Measurements from ENCODE around the gene SRC. TPM values are rescaled to one million over a fixed set of nuclear protein-coding genes. Genes with fewer than 3 reads are reported as not detected.

SRC gene
- polyA plus RNA-seq, 1 donor (not counting 4 experiments of a cell fraction or from before 2014, with no cell fraction given), result 22.8 TPM

- H3K79me2 ChIP-seq (ENCODE audit: control insufficient read depth, insufficient read depth, low read length), result no peaks in the 10 kb centered on the region
- no peaks in the 10 kb centered on the region for H3K4me1 ChIP-seq (ENCODE audit: control insufficient read depth, extremely low read depth, insufficient read depth, low read length)
- no peak overlapping the region for H3K4me3 ChIP-seq (ENCODE audit: control insufficient read depth in 2 of 3, extremely low read depth in 1 of 3, insufficient read depth in 2 of 3, low read depth in 1 of 3, low read length in 3 of 3)
- H3K27me3 ChIP-seq (ENCODE audit: control insufficient read depth, extremely low read depth, insufficient read depth, low read length), result peaks cover 42% of the 10 kb centered on the region
- no peak overlapping the region for H2AFZ ChIP-seq (ENCODE audit: control insufficient read depth, low read length)
- no peaks in the 10 kb centered on the region for H3K9me3 ChIP-seq (ENCODE audit: control insufficient read depth, low read depth, low read length)
- no peak overlapping the region for H3K27ac ChIP-seq (ENCODE audit: control insufficient read depth, insufficient read depth, low read length)
- no peaks in the 10 kb centered on the region for H4K20me1 ChIP-seq (ENCODE audit: control insufficient read depth, extremely low read depth, insufficient read depth, low read length)
- no peaks in the 10 kb centered on the region for H3K9me1 ChIP-seq (ENCODE audit: control insufficient read depth, extremely low read depth, insufficient read depth, low read length)
- TF ChIP-seq, protein P1, sequence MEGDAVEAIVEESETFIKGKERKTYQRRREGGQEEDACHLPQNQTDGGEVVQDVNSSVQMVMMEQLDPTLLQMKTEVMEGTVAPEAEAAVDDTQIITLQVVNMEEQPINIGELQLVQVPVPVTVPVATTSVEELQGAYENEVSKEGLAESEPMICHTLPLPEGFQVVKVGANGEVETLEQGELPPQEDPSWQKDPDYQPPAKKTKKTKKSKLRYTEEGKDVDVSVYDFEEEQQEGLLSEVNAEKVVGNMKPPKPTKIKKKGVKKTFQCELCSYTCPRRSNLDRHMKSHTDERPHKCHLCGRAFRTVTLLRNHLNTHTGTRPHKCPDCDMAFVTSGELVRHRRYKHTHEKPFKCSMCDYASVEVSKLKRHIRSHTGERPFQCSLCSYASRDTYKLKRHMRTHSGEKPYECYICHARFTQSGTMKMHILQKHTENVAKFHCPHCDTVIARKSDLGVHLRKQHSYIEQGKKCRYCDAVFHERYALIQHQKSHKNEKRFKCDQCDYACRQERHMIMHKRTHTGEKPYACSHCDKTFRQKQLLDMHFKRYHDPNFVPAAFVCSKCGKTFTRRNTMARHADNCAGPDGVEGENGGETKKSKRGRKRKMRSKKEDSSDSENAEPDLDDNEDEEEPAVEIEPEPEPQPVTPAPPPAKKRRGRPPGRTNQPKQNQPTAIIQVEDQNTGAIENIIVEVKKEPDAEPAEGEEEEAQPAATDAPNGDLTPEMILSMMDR (optimal IDR thresholded peaks at IDR 0.05 in 1 of 3, IDR thresholded peaks at IDR 0.05 in 1 of 3, conservative IDR thresholded peaks at IDR 0.05 in 1 of 3; ENCODE audit: extremely low read depth in 1 of 3, insufficient read depth in 2 of 3, low read length in 3 of 3), result no peak
- TF ChIP-seq EZH2 (IDR thresholded peaks at IDR 0.05; ENCODE audit: low read length), result no peak
- FAIRE-seq (no peak), DNase-seq (ENCODE audit: low read depth, low spot score) (no peak)
- dilution Hi-C loops (cut with MboI; ENCODE audit: extremely low pct_ligation_motif_present, low sequenced_read_pairs), result no loop called here
- H3K4me2 ChIP-seq (ENCODE audit: control insufficient read depth, extremely low read depth, insufficient read depth, low read depth, low read length), result no peak overlapping the region
- H3K36me3 ChIP-seq (ENCODE audit: control insufficient read depth in 2 of 2, extremely low read depth in 1 of 2, insufficient read depth in 2 of 2, low read length in 2 of 2), result no peaks in the 10 kb centered on the region
- H3K9ac ChIP-seq (ENCODE audit: control insufficient read depth, extremely low read depth, insufficient read depth, low read length), result no peak overlapping the region
Observed at GRCh38 chr20:37431786-37432185, 85.8 kb downstream of the SRC start.

DNA sequence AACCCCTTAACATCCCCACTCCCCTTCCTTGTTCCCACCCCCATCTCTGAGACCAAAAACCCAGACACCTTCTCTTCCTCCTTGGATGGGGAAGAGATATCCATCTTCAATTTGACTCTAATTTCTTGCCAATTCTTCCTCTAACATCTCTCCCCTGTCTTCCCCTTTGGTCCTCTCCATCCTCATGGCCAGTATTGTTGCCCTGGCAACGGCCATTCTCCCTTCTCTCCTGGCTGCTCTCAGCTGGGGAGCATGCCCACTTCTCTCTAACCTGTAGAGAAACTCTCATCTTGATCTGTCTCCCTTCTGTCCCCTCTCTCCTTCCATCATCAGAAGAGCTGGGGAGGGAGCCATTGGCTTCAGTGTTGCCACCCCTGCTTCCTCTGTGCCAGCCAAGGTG lies 86.7 kb downstream of the SRC start:
- no peak overlapping the region for H3K27ac ChIP-seq (ENCODE audit: control insufficient read depth, insufficient read depth, low read length)
- no peak for FAIRE-seq
- dilution Hi-C loops (cut with MboI; ENCODE audit: extremely low pct_ligation_motif_present, low sequenced_read_pairs), result no loop called here
- H3K79me2 ChIP-seq (ENCODE audit: control insufficient read depth, insufficient read depth, low read length), result no peaks in the 10 kb centered on the region
- H3K36me3 ChIP-seq (ENCODE audit: control insufficient read depth in 2 of 2, extremely low read depth in 1 of 2, insufficient read depth in 2 of 2, low read length in 2 of 2), result no peaks in the 10 kb centered on the region
- H3K4me1 ChIP-seq (ENCODE audit: control insufficient read depth, extremely low read depth, insufficient read depth, low read length), result no peaks in the 10 kb centered on the region
- no peak for DNase-seq (ENCODE audit: low read depth, low spot score)
- H3K9me1 ChIP-seq (ENCODE audit: control insufficient read depth, extremely low read depth, insufficient read depth, low read length), result no peaks in the 10 kb centered on the region
- H3K4me3 ChIP-seq (ENCODE audit: control insufficient read depth in 2 of 3, extremely low read depth in 1 of 3, insufficient read depth in 2 of 3, low read depth in 1 of 3, low read length in 3 of 3), result no peak overlapping the region
- no peak overlapping the region for H3K4me2 ChIP-seq (ENCODE audit: control insufficient read depth, extremely low read depth, insufficient read depth, low read depth, low read length)
- H3K9me3 ChIP-seq (ENCODE audit: control insufficient read depth, low read depth, low read length), result no peaks in the 10 kb centered on the region
- TF ChIP-seq, protein P1 (optimal IDR thresholded peaks at IDR 0.05 in 1 of 3, IDR thresholded peaks at IDR 0.05 in 1 of 3, conservative IDR thresholded peaks at IDR 0.05 in 1 of 3; ENCODE audit: extremely low read depth in 1 of 3, insufficient read depth in 2 of 3, low read length in 3 of 3), result no peak
- TF ChIP-seq EZH2 (IDR thresholded peaks at IDR 0.05; ENCODE audit: low read length), result no peak
- H3K9ac ChIP-seq (ENCODE audit: control insufficient read depth, extremely low read depth, insufficient read depth, low read length), result no peak overlapping the region
- no peak overlapping the region for H2AFZ ChIP-seq (ENCODE audit: control insufficient read depth, low read length)
- H3K27me3 ChIP-seq (ENCODE audit: control insufficient read depth, extremely low read depth, insufficient read depth, low read length), result peaks cover 38% of the 10 kb centered on the region
- H4K20me1 ChIP-seq (ENCODE audit: control insufficient read depth, extremely low read depth, insufficient read depth, low read length), result no peaks in the 10 kb centered on the region
